NCI-H1417 treated with DMSO at 0.1 percent for 48 hours (cell line): Measurements from ENCODE around the gene INF2.

ENCODE experiments used
- DNase-seq: peaks from one replicate; lab custom pipeline; 2025; lab: John Stamatoyannopoulos, UW

The INF2 gene

DNA sequence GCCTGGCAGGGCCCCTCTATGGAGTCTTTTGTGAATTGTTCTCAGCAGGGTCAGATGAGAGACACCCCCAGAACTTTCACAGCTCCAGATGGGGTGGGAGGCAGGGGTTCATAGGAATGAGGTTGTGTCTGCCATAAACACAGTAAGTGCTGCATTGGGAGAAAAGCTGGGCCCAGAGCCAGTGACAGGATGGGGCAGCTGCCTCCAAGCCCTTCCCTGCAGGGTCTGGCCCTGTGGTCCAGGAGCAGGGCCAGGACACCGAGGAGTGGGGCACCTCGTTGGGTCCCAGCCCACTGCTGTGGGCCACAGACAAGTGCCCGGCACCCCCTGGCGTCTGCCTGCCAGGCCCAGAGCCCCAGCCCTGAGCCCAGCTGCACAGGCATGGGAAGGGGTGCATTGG lies 13.3 kb downstream of the INF2 start:
- DNase-seq = no peak

- no peak for DNase-seq
Observed at GRCh38 chr14:104703269-104703668, 13.9 kb downstream of the INF2 start.

DNA sequence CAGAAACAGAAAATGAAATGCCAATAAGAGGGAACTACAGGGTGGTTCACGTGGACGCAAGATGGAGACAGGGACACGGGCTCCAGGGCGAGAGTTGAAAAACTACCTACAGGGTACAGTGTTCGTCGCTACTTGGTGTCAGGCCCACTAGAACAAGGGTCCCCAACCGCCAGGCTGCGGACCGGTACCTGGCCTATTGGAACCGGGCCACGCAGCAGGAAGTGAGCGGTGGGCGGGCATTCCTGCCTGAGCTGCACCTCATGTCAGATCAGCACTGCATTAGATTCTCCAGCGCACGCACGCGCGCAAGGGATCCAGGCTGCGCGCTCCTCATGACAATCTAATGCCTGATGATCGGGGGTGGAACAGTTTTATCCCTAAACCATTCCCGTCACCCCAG lies 14.8 kb downstream of the INF2 start:
- DNase-seq = no peak

- DNase-seq = no peak
Observed at GRCh38 chr14:104705340-104706047, 16.1 kb downstream of the INF2 start.

DNA sequence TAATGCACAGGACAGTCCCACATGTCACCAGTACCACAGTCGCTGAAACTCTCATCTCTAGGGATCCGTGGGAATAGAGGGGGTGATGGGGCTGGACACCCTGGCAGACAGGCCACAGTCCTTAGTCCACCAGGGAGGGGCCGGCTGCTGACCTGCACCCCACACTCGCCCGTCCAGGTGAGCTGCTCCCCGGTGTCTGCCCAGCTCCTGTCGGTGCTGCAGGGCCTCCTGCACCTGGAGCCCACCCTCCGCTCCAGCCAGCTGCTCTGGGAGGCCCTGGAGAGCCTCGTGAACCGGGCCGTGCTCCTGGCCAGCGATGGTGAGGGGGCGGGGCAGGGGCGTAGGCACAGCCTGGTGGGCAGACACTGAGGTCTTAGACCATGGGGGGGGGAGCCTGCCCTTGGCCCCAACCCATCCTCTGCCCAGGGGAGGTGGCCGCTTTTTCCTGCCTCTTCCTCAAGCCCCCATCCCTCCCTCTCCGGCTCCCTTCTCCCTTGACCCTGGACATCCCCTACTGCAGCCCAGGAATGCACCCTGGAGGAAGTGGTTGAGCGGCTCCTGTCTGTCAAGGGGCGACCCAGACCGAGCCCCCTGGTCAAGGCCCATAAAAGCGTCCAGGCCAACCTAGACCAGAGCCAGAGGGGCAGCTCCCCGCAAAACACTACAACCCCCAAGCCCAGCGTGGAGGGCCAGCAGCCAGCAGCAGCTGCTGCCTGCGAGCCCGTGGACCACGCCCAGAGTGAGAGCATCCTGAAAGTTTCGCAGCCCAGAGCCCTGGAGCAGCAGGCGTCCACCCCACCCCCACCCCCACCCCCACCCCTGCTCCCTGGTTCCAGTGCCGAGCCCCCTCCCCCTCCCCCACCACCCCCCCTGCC lies 17.6 kb downstream of the INF2 start:
- DNase-seq = no peak

DNA sequence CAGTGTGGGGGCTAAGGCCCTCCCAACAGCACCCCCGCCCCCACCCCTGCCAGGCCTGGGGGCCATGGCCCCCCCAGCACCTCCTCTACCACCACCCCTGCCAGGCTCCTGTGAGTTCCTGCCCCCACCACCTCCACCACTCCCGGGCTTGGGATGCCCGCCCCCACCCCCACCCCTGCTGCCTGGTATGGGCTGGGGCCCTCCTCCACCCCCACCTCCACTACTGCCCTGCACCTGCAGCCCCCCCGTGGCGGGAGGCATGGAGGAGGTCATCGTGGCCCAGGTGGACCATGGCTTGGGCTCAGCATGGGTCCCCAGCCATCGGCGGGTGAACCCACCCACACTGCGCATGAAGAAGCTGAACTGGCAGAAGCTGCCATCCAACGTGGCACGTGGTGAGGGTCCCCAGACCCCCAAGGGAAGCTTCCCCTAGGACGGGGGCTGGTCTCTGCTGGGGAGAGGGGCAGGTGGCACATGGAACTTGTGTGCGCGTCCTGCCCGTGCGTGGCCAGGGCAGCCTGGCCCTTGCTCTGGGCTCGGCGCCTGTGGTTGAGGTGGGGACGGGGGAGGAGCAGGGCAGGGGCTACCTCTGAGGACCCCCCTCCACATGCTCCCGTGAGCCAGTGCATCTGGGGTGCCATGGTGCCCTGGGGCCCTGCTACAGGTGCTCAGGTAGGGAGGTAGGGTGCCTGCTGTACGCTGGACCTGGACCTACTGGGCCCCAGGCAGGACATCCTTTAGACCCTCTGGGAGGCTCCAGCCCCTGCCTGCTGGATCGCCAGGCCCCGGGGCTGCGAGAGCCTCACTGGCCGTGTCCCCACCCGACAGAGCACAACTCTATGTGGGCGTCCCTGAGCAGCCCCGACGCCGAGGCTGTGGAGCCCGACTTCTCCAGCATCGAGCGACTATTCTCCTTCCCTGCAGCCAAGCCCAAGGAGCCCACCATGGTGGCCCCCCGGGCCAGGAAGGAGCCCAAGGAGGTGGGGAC lies 18.5 kb downstream of the INF2 start:
- no peak for DNase-seq

DNA sequence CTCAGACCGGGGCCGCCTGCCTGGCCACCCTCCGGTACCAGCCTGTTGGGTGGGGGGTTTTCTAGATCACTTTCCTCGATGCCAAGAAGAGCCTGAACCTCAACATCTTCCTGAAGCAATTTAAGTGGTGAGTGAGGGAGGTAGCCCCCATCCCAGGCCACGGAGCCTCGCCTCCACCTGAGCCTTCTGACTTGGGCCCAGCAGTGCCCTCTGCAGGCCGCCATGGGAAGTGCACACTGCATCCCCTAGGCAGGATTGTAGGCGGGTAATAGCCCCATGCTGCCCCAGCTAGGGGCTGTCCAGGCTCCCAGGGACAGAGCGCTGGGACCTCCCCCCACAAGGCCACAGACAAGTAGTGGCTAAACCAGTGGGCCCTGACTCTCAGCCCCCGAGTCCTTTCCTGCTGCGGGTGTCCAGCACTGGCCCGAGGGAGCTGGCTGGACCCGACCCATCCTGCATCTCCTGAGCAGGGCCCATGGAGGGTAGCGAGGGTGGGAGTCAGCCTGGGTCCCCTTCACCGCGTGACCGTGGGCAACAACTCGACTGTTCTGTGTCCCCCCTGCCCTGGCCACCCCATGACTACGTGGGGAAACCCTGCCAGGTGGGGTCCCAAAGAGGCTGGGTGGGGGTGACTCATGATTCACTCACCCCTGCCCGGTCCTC lies 19.3 kb downstream of the INF2 start:
- DNase-seq = no peak

GRCh38 chr14:104709387-104710039 lies 20.1 kb downstream of the INF2 start:
- DNase-seq = no peak

GRCh38 chr14:104710071-104710735 lies 20.8 kb downstream of the INF2 start:
- DNase-seq = no peak

DNA sequence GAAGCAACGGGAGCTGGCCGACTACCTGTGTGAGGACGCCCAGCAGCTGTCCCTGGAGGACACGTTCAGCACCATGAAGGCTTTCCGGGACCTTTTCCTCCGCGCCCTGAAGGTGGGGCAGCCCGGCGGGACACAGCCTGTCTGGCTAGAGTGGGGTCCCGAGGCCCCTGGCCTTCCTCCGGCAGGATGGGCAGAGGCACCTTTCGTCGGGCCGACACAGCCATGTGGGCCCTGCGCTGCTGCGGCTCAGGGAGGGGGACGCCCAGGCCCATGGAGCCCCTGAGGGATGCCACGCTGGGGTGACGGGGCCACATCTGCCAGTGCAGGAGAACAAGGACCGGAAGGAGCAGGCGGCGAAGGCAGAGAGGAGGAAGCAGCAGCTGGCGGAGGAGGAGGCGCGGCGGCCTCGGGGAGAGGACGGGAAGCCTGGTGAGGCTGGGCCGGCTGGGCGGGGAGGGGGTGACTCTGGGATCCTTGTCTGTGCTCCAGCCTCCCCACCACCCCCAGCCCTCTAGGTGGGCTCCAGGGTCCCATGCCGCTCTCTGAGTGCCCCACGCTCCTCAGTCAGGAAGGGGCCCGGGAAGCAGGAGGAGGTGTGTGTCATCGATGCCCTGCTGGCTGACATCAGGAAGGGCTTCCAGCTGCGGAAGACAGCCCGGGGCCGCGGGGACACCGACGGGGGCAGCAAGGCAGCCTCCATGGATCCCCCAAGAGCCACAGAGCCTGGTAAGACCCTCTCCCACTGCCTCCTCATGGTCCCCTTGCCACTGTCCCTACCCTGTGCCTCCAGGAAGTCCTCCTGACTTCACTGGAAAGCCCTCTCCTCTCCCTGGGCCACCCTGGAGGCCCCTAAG lies 23.7 kb downstream of the INF2 start:
- DNase-seq = no peak

- no peak for DNase-seq
Observed at GRCh38 chr14:104714066-104714465, 24.6 kb downstream of the INF2 start.

GRCh38 chr14:104714681-104715080 lies 25.3 kb downstream of the INF2 start:
- no peak for DNase-seq

GRCh38 chr14:104715416-104715815 lies 26.0 kb downstream of the INF2 start:
- no peak for DNase-seq

- no peak for DNase-seq
Observed at GRCh38 chr14:104715871-104716270, 26.5 kb downstream of the INF2 start.

DNA sequence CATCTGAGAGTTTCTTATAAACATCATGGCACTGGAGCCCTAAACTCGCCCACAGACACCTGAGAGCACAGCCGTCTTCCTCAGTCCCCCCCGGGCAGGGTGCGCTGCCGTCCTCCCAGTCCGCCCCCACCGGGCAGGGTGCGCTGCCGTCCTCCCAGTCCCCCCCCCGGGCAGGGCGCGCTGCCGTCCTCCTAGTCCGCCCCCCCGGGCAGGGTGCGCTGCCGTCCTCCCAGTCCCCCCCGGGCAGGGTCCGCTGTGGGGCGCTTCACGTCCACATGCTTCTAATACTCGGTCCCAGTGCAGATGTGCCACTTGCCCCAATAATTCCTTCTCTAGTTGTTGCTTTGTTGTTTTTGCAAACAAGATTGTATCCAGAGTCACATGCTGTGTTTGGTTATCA lies 27.7 kb downstream of the INF2 start:
- no peak for DNase-seq

DNA sequence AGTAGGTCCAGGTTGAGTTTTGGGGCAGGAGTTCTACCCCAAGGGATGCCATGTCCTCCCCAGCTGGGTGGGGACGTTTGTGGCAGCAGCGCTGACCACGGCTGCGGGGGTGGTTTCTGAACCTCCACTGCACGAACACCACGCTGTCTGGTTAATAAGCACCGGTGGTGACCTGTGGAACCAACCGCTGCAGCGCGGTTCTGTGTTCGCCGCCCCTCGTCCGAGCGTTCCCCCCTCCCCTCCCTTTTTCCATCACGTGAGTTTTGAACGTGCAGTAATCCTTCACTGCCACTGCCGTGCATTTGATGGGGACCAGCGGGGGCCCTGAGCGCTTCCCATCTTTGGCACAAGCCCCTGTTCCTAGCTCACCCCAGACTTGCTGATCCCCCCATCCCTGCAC lies 28.2 kb downstream of the INF2 start:
- no peak for DNase-seq

DNA sequence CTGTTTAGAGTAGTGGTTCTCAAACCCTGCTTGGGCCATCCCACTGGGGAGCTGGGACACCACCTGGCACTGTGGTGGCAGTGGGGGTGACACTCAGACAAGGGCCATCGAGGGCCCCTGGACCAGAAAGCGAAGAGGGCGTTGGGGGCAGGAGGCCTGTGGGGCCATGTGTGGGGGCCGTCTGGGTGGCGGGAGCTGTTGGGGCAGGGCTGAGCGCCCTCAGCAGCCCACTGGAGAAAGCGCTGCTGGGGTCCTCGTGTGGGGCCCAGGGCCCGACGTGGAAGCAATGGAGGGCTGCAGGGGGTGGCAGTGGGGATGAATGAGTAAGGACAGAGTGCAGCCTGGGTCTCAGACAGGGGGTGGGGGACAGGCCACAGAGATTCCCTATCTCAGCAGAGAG lies 28.7 kb downstream of the INF2 start:
- no peak for DNase-seq

DNA sequence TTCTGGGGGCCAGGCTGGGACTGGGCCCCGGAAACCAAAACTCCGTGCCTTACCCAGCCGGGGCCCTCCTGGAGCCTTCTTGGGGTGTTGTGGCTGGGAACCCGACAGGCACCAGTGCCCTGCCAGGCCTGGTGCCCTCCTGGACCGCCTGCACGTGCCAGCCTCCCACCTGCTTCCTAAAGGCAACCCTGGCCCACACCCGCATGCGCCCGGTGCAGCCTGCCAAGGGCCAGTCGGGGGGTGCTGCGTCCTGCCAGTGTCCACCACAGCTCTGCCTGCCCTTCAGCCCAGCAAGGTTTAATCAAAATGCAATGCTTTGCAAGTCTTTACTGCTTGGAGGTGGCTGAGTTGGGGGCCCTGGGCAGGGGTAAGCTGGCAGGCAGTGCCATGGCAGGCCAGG lies 29.5 kb downstream of the INF2 start:
- DNase-seq = no peak

DNA sequence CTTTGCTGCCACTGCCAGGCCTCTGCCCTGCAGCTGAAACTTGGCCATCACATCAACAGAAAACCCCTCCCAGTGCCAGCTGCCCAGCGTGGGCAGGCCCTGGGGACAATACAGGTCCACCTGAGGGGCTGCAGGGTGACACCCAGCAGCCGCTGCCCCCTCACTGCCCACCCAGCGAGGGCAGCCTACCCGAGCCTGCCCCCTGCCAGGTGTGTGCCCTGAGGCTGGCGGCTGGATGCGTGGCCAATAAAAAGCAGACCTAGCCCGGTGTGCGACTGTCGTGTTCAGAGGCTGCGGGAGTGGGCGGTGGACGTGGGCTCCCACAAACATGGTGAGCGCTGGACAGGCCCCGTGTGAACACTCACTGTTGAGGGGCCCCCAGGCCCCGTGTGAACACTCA lies 29.9 kb downstream of the INF2 start:
- DNase-seq = no peak
